Thyroid gland (tissue), 4 donors: ENCODE results near the gene SRP68. TPM values are rescaled to one million over a fixed set of nuclear protein-coding genes. Genes with fewer than 3 reads are reported as not detected.
"Not testable (repeated sequence)": the region's sequence is repeated elsewhere in the genome, so short reads cannot be mapped to it uniquely, and the experiment has no call there.

Experiments
- DNase-seq, 2 donors: peaks; one replicate each; pipeline ENCODE4 v3.0.0-alpha.2; 2019
- H3K27ac ChIP-seq, 3 donors: fragments of 200-600 bp; sonication (generic); 1 replicate in 2 of 3; 2 replicates in 1 of 3; pipeline ENCODE4 v1.5.1; 2016 to 2019; ENCODE audit warnings: mild to moderate bottlenecking in 1 of 3, moderate library complexity in 1 of 3
- H3K27me3 ChIP-seq: fragments of 200-600 bp; sonication (generic); one replicate; pipeline ENCODE4 v1.5.1; 2019
- H3K36me3 ChIP-seq, 2 donors: fragments of 200-600 bp; sonication (generic); one replicate each; pipeline ENCODE4 v1.5.1; 2016 to 2019
- H3K4me1 ChIP-seq, 2 donors: fragments of 200-600 bp; sonication (generic); one replicate each; pipeline ENCODE4 v1.5.1; 2017 to 2019
- H3K4me3 ChIP-seq, 3 donors: fragments of 200-600 bp; sonication (generic); replicated peaks in 1 of 3; 1 replicate in 2 of 3; 2 replicates in 1 of 3; pipeline ENCODE4 v1.5.1; 2016; ENCODE audit warnings: mild to moderate bottlenecking in 1 of 3
- H3K9me3 ChIP-seq: fragments of 200-600 bp; sonication (generic); one replicate; pipeline ENCODE4 v1.5.1; 2017
- POLR2A ChIP-seq, 2 donors: fragments of 450-650 bp; IDR thresholded peaks; one replicate each; pipeline ENCODE4 v1.6.1; 2017; ENCODE audit warnings: antibody characterized with exemption in 2 of 2, mild to moderate bottlenecking in 2 of 2, moderate library complexity in 1 of 2
- WGBS, 2 donors: methylation state at CpG; one replicate each; pipeline ENCODE4 v1.1.5; 2017; 5-methylcytosine and 5-hydroxymethylcytosine counted together
- intact Hi-C: fragments of 100-400 bp; cut with DNase I; formaldehyde crosslinking; loops from one replicate; pipeline ENCODE4 v1.15.1; 2023
- total RNA-seq, 4 donors: library from RNA; depleted of rRNA; stranded (reverse); fragments of >200 nt; gene quantifications; one replicate each; pipeline ENCODE4 v1.2.3, GENCODE V29; 2016
- TF ChIP-seq, protein P1 (sequence below), 6 experiments: fragments of 200-600 bp in 3 of 6; fragments of 450-650 bp in 3 of 6; sonication (generic) in 3 of 6; IDR thresholded peaks; one replicate each; pipeline ENCODE4 v1.5.1; 2016 to 2019; ENCODE audit warnings: antibody characterized with exemption in 6 of 6, mild to moderate bottlenecking in 2 of 6, inconsistent platforms in 1 of 6, moderate library complexity in 1 of 6

The SRP68 gene
- total RNA-seq, 4 donors from 2014 or later = 48.2 to 67.0 (median 54.5) TPM

DNA sequence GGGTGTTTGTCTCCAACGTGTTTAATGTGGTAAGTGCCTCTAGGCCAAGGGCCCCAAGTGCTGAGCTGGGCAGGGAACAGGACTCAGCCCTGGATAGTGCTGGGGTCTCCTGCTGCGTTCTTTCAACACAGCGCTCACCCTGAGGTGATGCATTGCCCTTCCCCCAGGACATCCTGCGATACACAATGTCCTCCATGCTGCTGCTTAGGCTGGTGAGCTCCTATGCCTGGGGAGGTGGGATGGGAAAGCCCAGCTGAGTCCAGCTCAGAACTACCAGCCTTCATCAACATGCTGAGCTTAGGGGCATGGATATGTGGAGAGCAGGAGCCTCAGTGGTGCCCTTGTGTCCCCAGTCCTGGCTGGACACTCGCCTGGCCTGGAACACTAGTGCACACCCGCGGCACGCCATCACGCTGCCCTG lies 7.2 kb upstream of the SRP68 start:
- intact Hi-C loops = no loop called here
- Histone ChIP-seq H3K36me3 (peaks cover 12 to 14% of the 10 kb centered on the region in 2 donors), H3K27me3 (peaks cover 23% of the 10 kb centered on the region), H3K9me3 (no peaks in the 10 kb centered on the region), H3K27ac (no peak overlapping the region), H3K4me3 (no peak overlapping the region), H3K4me1 (peaks cover 15 to 38% of the 10 kb centered on the region in 2 donors)
- DNase-seq = no peak
- TF ChIP-seq POLR2A (IDR thresholded peaks at IDR 0.05) = no peak
- 19% methylated on average over 9 of the region's 9 CpGs; no CpG with 5 or more reads in 1 of the 2 donors for WGBS, 2 donors

DNA sequence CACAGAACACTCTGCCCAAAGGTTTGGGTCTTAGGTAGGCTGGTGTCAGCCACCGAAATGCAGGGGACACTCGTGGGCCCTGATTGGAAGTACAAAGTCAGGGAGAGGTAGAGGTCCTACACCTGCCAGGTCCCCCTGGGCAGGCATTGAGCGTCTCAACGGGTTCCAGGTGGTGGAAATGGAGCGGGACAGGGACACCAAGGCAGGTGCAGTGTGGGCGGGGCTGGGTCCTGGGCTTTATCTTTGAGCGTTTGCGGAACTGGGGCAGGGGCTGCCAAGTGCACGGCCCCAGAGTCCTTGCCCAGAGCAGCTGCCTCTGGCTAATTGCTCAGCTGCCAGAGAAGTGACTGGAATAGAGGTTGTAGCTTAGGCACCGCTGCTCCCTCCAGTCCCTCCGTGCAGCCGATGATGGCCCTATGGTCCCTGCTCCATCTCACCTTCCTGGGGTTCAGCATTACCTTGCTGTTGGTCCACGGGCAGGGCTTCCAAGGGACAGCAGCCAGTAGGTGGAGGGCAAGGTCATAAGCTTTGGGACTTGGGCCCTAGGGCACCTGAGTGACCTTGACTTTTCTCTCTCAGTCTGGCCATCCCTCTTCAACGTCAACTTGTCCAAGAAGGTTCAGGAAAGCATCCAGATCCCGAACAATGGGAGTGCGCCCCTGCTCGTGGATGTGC lies 6.7 kb upstream of the SRP68 start, which contains the start of gene ZACN:
ZACN (plus strand) TSS at position 323 of the 675 bp plus-strand sequence; CDS start at position 406, 83 bp downstream.
- no peak for TF ChIP-seq POLR2A (IDR thresholded peaks at IDR 0.05)
- TF ChIP-seq, protein P1, sequence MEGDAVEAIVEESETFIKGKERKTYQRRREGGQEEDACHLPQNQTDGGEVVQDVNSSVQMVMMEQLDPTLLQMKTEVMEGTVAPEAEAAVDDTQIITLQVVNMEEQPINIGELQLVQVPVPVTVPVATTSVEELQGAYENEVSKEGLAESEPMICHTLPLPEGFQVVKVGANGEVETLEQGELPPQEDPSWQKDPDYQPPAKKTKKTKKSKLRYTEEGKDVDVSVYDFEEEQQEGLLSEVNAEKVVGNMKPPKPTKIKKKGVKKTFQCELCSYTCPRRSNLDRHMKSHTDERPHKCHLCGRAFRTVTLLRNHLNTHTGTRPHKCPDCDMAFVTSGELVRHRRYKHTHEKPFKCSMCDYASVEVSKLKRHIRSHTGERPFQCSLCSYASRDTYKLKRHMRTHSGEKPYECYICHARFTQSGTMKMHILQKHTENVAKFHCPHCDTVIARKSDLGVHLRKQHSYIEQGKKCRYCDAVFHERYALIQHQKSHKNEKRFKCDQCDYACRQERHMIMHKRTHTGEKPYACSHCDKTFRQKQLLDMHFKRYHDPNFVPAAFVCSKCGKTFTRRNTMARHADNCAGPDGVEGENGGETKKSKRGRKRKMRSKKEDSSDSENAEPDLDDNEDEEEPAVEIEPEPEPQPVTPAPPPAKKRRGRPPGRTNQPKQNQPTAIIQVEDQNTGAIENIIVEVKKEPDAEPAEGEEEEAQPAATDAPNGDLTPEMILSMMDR (IDR thresholded peaks at IDR 0.05) = no peak
- no peak within 1 kb of the TSS for H3K4me3 ChIP-seq
- intact Hi-C loops = no loop called here
- H3K9me3 ChIP-seq = no peaks in the 10 kb centered on the region
- WGBS, 2 donors = 46 to 56% methylated on average over 8 to 14 of the region's 17 CpGs
- peaks cover 18 to 44% of the 10 kb centered on the region in 2 donors for H3K4me1 ChIP-seq
- peaks cover 26% of the 10 kb centered on the region for H3K27me3 ChIP-seq
- no peak for DNase-seq
- H3K27ac ChIP-seq = no peak within 1 kb of the TSS
- peaks cover 6 to 9% of the 10 kb centered on the region in 2 donors for H3K36me3 ChIP-seq

- H3K4me1 ChIP-seq = peaks cover 18 to 45% of the 10 kb centered on the region in 2 donors
- DNase-seq, H3K4me3 ChIP-seq, H3K27ac ChIP-seq, H3K36me3 ChIP-seq, intact Hi-C loops, H3K9me3 ChIP-seq: not testable (repeated sequence)
- peaks cover 26% of the 10 kb centered on the region for H3K27me3 ChIP-seq
- 29 to 38% methylated on average over 5 of the region's 5 CpGs for WGBS, 2 donors
Measured at GRCh38 chr17:76078370-76078769, 6.1 kb upstream of the SRP68 start.

- peaks cover 22 to 50% of the 10 kb centered on the region in 2 donors for H3K4me1 ChIP-seq
- H3K4me3 ChIP-seq = no peak overlapping the region
- DNase-seq = peak; percentile 62 to 72
- TF ChIP-seq POLR2A (IDR thresholded peaks at IDR 0.05) = no peak
- TF ChIP-seq, protein P1 (IDR thresholded peaks at IDR 0.05) = no peak
- H3K27ac ChIP-seq = no peak overlapping the region
- 12 to 19% methylated on average over 12 of the region's 12 CpGs for WGBS, 2 donors
- H3K9me3 ChIP-seq = no peaks in the 10 kb centered on the region
- intact Hi-C loops = no loop called here
- H3K27me3 ChIP-seq = peaks cover 26% of the 10 kb centered on the region
- no peaks in the 10 kb centered on the region for H3K36me3 ChIP-seq
Measured at GRCh38 chr17:76077584-76078110, 5.3 kb upstream of the SRP68 start.

GRCh38 chr17:76076765-76077583 lies 4.7 kb upstream of the SRP68 start:
- H3K4me3 ChIP-seq = no peak overlapping the region
- H3K27ac ChIP-seq = no peak overlapping the region
- H3K9me3 ChIP-seq = no peaks in the 10 kb centered on the region
- intact Hi-C loops = no loop called here
- 5 to 17% methylated on average over 6 to 52 of the region's 82 CpGs for WGBS, 2 donors
- DNase-seq = no peak
- TF ChIP-seq, protein P1 (IDR thresholded peaks at IDR 0.05) = no peak
- TF ChIP-seq POLR2A (IDR thresholded peaks at IDR 0.05) = no peak
- H3K36me3 ChIP-seq = no peaks in the 10 kb centered on the region
- H3K4me1 ChIP-seq = peaks cover 23 to 50% of the 10 kb centered on the region in 2 donors
- H3K27me3 ChIP-seq = peaks cover 26% of the 10 kb centered on the region
